Heart right ventricle (tissue), 16 donors: Measurements from ENCODE around the gene ADPRH. TPM values are rescaled to one million over a fixed set of nuclear protein-coding genes. Genes with fewer than 3 reads are reported as not detected.

ENCODE experiments used
- ATAC-seq, 8 donors: fragments of 200-7000 bp; cut with Tn5 transposase; one replicate each; pipeline ENCODE4 v1.9.1; 2020; ENCODE audit warnings: mild to moderate bottlenecking in 8 of 8, moderate library complexity in 8 of 8, moderate number of reproducible peaks in 1 of 8
- DNase-seq, 2 donors: peaks; one replicate each; pipeline ENCODE4 v3.0.0-alpha.2; 2020
- H3K27ac ChIP-seq, 10 donors: fragments of 200-600 bp; sonication (generic) in 2 of 10; one replicate each; pipeline versions ENCODE4 v1.5.0 to v1.8.0; 2020 to 2022; ENCODE audit warnings: mild to moderate bottlenecking in 3 of 10
- H3K27me3 ChIP-seq, 7 donors: fragments of 200-600 bp; one replicate each; pipeline ENCODE4 v1.8.0; 2021 to 2022; ENCODE audit warnings: mild to moderate bottlenecking in 2 of 7
- H3K36me3 ChIP-seq, 9 donors: fragments of 200-600 bp; sonication (generic) in 1 of 9; one replicate each; pipeline versions ENCODE4 v1.5.0 to v1.8.0; 2020 to 2022; ENCODE audit warnings: mild to moderate bottlenecking in 2 of 9
- H3K4me1 ChIP-seq, 9 donors: fragments of 200-600 bp; sonication (generic) in 1 of 9; one replicate each; pipeline versions ENCODE4 v1.5.0 to v1.8.0; 2020 to 2022; ENCODE audit warnings: mild to moderate bottlenecking in 4 of 9
- H3K4me3 ChIP-seq, 10 donors: fragments of 200-600 bp; sonication (generic) in 2 of 10; one replicate each; pipeline versions ENCODE4 v1.5.0 to v1.8.0; 2020 to 2022; ENCODE audit warnings: mild to moderate bottlenecking in 7 of 10, moderate library complexity in 2 of 10
- H3K9me3 ChIP-seq, 11 donors: fragments of 200-600 bp in 10 of 11; sonication (generic) in 2 of 11; one replicate each; pipeline versions ENCODE4 v1.5.0 to v1.8.0; 2013 to 2022; ENCODE audit warnings: mild to moderate bottlenecking in 2 of 11, control low read depth in 1 of 11, moderate library complexity in 1 of 11
- WGBS, 2 donors: extraction: QIAGEN DNeasy Blood & Tissue Kit; methylation state at CpG; one replicate each; pipeline ENCODE4 v1.1.7; 2013; ENCODE audit warnings: inconsistent platforms in 1 of 2; 5-methylcytosine and 5-hydroxymethylcytosine counted together
- intact Hi-C, 10 donors: fragments of 100-400 bp; cut with DNase I; formaldehyde crosslinking; loops; one replicate each; pipeline versions ENCODE4 v1.11.1 to v1.14.2; 2022
- polyA plus RNA-seq, 2 donors: library from polyadenylated mRNA; stranded (reverse); fragments of 200-250 nt; gene quantifications; one replicate each; pipeline ENCODE4 v1.2.3, GENCODE V29; 2013
- total RNA-seq, 10 donors: library from RNA; stranded (reverse); fragmentation: NEBNext Ultra II Directional in 3 of 10; extraction: Animal tissue kit (Norgen Biotek cat#: 25700) in 3 of 10; gene quantifications; one replicate each; pipeline versions ENCODE4 v1.2.1 to v1.2.4, GENCODE V29; 2021 to 2023
- TF ChIP-seq, protein P1 (sequence below), 9 donors: fragments of 200-600 bp; sonication (generic) in 2 of 9; IDR thresholded peaks; one replicate each; pipeline versions ENCODE4 v1.5.0 to v1.8.0; 2021 to 2022; ENCODE audit warnings: antibody characterized with exemption in 9 of 9, mild to moderate bottlenecking in 5 of 9, moderate library complexity in 1 of 9
- donor health status: Arrhythmogenic right ventricular cardiomyopathy.
- donor health status: ischemic (EF 13 %, LVEDD 7.1; RV severe dilation, severe dysfunction).
- donor health status: healthy with polysubstance abuse.
- donor health status: DM: no; HTN: yes; CAD: no.
- donor health status: DM: no; HTN: no; CAD: no.
- donor health status: ischemic (EF 25% LVEDD 6.9; RV normal size, moderate dysfunction).
- donor health status: ischemic (EF 25% LVEDD 5.7; RV mildly dilated, moderate dysfunction).
- donor health status: healthy.
- donor health status: DM: yes; HTN: yes; CAD: no.
- donor health status: Ischemic cardiomyopathy.
- donor health status: ischemic (EF 35%, LVEDD 5.7; RV mildly dilated, moderate dysfunction).
- donor health status: nonischemic (EF 11% LVEDD 7.7; RV severe dilation, severe dysfunction).
- donor health status: DM: yes; HTN: yes; CAD: no.
- donor health status: PGD.
- donor health status: ischemic (EF 29% LVEDD 5.4; RV normal size, mild dysfunction).
- donor health status: nonischemic (EF 23%, LVEDD 6.1; RV moderate dilation, normal function).

The ADPRH gene
- total and polyA plus RNA-seq, 12 donors: 5.6 to 16.9 (median 10.5) TPM

GRCh38 chr3:119569156-119569555 lies 10.1 kb upstream of the ADPRH start:
- no peaks in the 10 kb centered on the region for H3K36me3 ChIP-seq
- intact Hi-C loops: no loop called here
- H3K9me3 ChIP-seq: peaks cover 0 to 5% (median 0%) of the 10 kb centered on the region in 11 donors
- WGBS, 2 donors: 88 to 95% methylated on average over 4 of the region's 4 CpGs
- ATAC-seq: no peak
- DNase-seq: no peak
- H3K27ac ChIP-seq: peak overlapping the region in 1 of 10 donors; percentile 88
- no peaks in the 10 kb centered on the region for H3K27me3 ChIP-seq
- H3K4me3 ChIP-seq: no peak overlapping the region
- peaks cover 0 to 30% (median 11%) of the 10 kb centered on the region in 9 donors for H3K4me1 ChIP-seq
- TF ChIP-seq, protein P1, sequence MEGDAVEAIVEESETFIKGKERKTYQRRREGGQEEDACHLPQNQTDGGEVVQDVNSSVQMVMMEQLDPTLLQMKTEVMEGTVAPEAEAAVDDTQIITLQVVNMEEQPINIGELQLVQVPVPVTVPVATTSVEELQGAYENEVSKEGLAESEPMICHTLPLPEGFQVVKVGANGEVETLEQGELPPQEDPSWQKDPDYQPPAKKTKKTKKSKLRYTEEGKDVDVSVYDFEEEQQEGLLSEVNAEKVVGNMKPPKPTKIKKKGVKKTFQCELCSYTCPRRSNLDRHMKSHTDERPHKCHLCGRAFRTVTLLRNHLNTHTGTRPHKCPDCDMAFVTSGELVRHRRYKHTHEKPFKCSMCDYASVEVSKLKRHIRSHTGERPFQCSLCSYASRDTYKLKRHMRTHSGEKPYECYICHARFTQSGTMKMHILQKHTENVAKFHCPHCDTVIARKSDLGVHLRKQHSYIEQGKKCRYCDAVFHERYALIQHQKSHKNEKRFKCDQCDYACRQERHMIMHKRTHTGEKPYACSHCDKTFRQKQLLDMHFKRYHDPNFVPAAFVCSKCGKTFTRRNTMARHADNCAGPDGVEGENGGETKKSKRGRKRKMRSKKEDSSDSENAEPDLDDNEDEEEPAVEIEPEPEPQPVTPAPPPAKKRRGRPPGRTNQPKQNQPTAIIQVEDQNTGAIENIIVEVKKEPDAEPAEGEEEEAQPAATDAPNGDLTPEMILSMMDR (IDR thresholded peaks at IDR 0.05): no peak

GRCh38 chr3:119570229-119570628 lies 9.1 kb upstream of the ADPRH start:
- H3K9me3 ChIP-seq: no peaks in the 10 kb centered on the region
- TF ChIP-seq, protein P1 (IDR thresholded peaks at IDR 0.05): no peak
- DNase-seq (no peak), ATAC-seq (peak in 7 of 8 donors; percentile 52 to 87 (median 59))
- WGBS, 2 donors: 84 to 89% methylated on average over 5 of the region's 5 CpGs
- H3K4me3 ChIP-seq: no peak overlapping the region
- H3K27ac ChIP-seq: peak overlapping the region in 8 of 10 donors; percentile 14 to 88 (median 60)
- H3K36me3 ChIP-seq: no peaks in the 10 kb centered on the region
- peaks cover 0 to 30% (median 11%) of the 10 kb centered on the region in 9 donors for H3K4me1 ChIP-seq
- no peaks in the 10 kb centered on the region for H3K27me3 ChIP-seq
- intact Hi-C loops: loop anchor here in 2 of 10 donors (2.0 to 10.0 kb wide), 2 partner anchors 45 to 105 kb away; no protein-coding TSS in a partner anchor

DNA sequence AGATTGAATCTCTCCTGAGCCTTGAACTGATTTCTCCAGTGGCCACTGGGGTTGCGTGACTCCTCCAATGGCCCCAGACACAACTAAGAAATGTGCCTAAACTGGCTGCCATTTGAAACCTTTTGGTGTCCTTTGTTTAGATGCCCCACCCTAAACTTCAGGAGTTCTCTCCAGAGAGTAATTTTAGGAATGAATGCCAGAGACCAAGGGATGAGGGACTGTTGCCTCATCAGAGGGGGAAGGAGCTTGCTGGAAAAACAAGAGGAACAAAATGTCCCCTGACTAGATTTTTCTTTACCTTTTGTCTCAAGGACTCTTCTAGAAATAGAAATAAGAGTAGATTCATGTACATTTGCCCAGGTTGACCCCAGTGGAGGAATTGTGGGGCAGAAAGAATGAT lies 8.1 kb upstream of the ADPRH start:
- Histone ChIP-seq H3K27ac (peak overlapping the region in 9 of 10 donors; percentile 30 to 88 (median 55)), H3K27me3 (no peaks in the 10 kb centered on the region), H3K4me3 (no peak overlapping the region), H3K4me1 (peaks cover 0 to 30% (median 11%) of the 10 kb centered on the region in 9 donors), H3K36me3 (no peaks in the 10 kb centered on the region), H3K9me3 (no peaks in the 10 kb centered on the region)
- intact Hi-C loops: loop anchor here in 2 of 10 donors (2.0 to 10.0 kb wide), 2 partner anchors 46 to 104 kb away; no protein-coding TSS in a partner anchor
- no peak for DNase-seq
- TF ChIP-seq, protein P1 (IDR thresholded peaks at IDR 0.05): no peak
- WGBS, 2 donors: 77 to 84% methylated on average over 1 of the region's 1 CpG
- peak in 3 of 8 donors; percentile 31 to 60 (median 38) for ATAC-seq

- DNase-seq (peak in 1 of 2 donors; percentile 30), ATAC-seq (peak; percentile 63 to 84 (median 66))
- Histone ChIP-seq H3K27ac (peak overlapping the region; percentile 27 to 88 (median 54)), H3K9me3 (no peaks in the 10 kb centered on the region), H3K4me1 (peaks cover 0 to 30% (median 11%) of the 10 kb centered on the region in 9 donors), H3K27me3 (no peaks in the 10 kb centered on the region), H3K36me3 (no peaks in the 10 kb centered on the region), H3K4me3 (no peak overlapping the region)
- TF ChIP-seq, protein P1 (IDR thresholded peaks at IDR 0.05): no peak
- 47 to 63% methylated on average over 5 of the region's 5 CpGs for WGBS, 2 donors
- intact Hi-C loops: loop anchor here in 2 of 10 donors (2.0 to 10.0 kb wide), 2 partner anchors 47 to 103 kb away; no protein-coding TSS in a partner anchor
Measured at GRCh38 chr3:119571688-119572087, 7.6 kb upstream of the ADPRH start.
